Aortic smooth muscle cell (primary cell): ENCODE data around the gene WARS2. TPM values are rescaled to one million over a fixed set of nuclear protein-coding genes. Genes with fewer than 3 reads are reported as not detected.

Source experiments
- total RNA-seq: library from RNA; depleted of rRNA; stranded (reverse); fragments of >200 nt; gene quantifications from 2 replicates; pipeline ENCODE4 v1.2.3, GENCODE V29; 2014

The WARS2 gene
- total RNA-seq: 13.7 and 14.6 TPM in 2 replicates

DNA sequence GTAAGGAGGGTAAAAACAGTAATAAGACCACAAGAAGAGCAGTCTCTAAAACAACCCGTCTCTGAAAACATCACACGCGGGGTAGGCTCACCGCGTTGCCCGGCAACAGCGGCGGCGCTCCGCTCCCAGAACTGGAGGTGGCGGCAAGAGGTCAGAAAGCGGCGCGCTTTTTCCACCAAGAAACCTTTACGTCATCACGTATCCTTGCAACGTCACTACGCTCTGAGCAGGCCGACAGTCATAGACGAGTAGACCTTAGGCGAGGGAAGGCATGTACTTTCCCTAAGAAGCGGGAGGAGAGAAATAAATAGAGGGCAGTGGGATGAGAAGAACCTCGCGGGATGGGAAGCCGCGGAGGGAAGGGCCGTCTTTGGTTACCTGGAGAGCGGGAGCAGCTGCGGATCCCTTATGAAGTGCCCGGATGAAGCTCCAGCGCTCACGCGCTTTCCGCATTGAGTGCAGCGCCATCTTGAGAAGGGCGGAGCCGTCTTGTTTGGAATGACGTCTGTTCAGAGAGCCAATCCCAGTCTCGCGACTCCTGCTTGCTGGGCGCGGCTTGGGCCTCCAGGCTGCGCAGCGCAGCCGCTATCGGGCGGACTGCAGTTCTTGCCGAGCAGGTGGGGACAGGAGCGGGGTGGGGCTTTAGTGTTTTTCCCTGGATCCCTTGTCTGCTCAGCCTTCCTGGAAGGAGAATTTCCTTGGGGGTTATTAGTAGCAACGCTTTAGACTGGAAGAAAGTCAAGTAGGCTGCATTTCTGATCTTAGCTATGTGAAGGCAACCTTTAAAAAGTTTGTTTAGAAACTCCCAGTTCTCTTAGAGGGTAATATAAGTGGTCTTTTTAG is at the start of gene WARS2:
WARS2 (minus strand) TSS at position 477 of the 843 bp plus-strand sequence; CDS start at position 468, 9 bp downstream.

DNA sequence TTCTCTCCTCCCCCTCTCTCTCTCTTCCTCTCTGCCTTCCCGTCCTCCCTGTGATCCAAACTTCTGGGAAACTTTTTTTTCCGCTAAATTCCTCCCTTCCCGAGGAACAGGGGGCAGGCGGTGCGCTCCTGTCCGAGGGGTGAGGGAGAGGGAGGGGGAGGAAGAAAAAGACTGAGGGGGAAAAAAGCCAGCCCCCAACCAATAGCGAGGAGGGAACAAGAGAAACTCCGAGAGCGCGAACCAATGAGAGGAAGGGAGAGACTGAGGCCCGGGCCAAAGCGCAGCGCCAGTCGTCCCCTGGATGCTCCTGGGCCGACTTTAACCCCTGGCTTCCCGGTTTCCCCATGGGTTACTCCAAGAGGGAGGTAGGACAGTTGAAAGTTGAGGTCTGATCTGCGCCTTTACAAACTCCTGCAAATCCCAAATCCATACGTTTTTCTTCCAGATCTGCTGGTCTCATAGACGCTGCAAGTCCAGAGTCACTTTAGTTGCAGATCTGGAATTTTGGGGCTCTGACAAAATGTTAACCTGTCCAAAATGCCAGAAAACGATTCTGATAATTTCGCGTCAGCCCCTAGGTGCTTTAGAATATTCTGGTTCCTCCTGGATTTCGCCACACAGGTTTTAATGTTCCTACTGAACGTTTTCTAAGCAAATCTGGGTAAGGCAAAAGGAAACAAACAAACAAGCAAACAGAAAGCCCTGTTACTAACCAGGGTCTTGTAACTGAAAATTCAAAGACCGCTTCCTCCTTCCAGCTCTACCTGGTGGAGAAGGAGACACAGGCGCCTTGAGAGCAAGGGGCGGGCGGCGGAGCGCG is 152.1 kb downstream of the WARS2 start, which contains the start of gene TBX15:
TBX15 (minus strand) TSS at position 158 of the 820 bp plus-strand sequence. CDS start 548 bp downstream, outside the sequence.

Other genes with a start within 250 kb of the WARS2 start
- 0.25 and 1.6 TPM in 2 replicates for gene TBX15, start 152.3 kb downstream of the WARS2 start, total RNA-seq
- gene HAO2, start 228.1 kb upstream of the WARS2 start, total RNA-seq: not detected in 2 replicates